ENCODE results near the gene ASPHD2.
A peak's percentile ranks its signal among the peaks of the same experiment; 100 is the strongest.
"Not testable (repeated sequence)": the region's sequence is repeated elsewhere in the genome, so short reads cannot be mapped to it uniquely, and the experiment has no call there.

ASPHD2 gene

GRCh38 chr22:26401726-26402125, 27.3 kb upstream of the ASPHD2 start:
- no peak for DNase-seq (ENCODE audit: low read depth)
- H3K4me3 ChIP-seq (replicated peaks; ENCODE audit: low read depth, low read length) = no peak overlapping the region
- TF ChIP-seq, protein P1, sequence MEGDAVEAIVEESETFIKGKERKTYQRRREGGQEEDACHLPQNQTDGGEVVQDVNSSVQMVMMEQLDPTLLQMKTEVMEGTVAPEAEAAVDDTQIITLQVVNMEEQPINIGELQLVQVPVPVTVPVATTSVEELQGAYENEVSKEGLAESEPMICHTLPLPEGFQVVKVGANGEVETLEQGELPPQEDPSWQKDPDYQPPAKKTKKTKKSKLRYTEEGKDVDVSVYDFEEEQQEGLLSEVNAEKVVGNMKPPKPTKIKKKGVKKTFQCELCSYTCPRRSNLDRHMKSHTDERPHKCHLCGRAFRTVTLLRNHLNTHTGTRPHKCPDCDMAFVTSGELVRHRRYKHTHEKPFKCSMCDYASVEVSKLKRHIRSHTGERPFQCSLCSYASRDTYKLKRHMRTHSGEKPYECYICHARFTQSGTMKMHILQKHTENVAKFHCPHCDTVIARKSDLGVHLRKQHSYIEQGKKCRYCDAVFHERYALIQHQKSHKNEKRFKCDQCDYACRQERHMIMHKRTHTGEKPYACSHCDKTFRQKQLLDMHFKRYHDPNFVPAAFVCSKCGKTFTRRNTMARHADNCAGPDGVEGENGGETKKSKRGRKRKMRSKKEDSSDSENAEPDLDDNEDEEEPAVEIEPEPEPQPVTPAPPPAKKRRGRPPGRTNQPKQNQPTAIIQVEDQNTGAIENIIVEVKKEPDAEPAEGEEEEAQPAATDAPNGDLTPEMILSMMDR (IDR thresholded peaks at IDR 0.05; ENCODE audit: low read length, missing control alignments) = no peak

DNA sequence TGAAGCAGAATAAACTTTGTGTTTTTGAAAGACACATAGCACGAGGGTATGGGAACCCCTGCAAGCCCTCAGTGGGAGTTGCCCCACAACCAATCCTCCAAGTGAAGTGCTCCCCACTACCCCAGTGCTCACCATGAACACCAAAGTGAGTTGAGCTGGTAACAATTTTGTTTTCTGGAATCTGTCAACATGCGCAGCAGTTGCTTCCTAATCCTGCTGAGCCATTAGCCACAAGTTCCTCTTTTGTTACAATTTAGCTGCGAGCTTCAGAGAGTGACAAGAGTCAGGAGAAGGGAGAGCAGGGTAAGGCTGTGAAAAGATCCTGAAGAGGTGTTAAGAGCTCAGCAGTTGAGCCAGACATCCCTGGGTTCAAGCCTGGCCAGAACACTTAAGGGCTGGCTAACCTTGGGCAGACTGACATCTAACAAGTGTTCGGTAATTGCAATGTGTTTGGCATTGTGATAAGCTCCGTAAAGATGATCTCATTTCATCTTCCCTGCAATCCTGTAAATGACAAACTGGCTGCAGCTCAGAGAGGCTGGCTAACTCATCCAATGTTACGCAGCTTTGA, 24.1 kb upstream of the ASPHD2 start:
- TF ChIP-seq, protein P1 (IDR thresholded peaks at IDR 0.05; ENCODE audit: low read length, missing control alignments) = no peak
- no peak for DNase-seq (ENCODE audit: low read depth)
- H3K4me3 ChIP-seq (replicated peaks; ENCODE audit: low read depth, low read length) = no peak overlapping the region

DNA sequence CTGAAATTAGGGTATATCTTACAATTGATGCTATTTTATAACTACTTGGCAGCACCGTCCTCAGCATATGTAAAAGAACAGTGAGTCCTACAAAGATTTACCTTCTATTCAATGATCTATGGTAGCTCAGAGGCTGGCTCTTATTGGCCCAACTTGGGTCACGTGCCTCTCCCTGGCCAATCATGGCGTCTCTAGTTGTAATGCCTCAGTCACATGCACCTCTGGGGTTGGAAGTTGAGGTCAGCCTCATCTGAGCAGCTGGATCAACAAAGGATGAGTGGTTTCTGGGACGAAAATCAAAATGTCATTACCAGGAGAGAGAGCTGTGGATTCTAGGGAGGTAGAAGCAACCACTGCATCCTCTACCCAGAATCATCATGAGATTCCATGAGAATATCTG, 22.9 kb upstream of the ASPHD2 start:
- TF ChIP-seq, protein P1 (IDR thresholded peaks at IDR 0.05; ENCODE audit: low read length, missing control alignments) = no peak
- H3K4me3 ChIP-seq (replicated peaks; ENCODE audit: low read depth, low read length) = no peak overlapping the region
- DNase-seq (ENCODE audit: low read depth) = peak; percentile 8

- not testable (repeated sequence) for DNase-seq (ENCODE audit: low read depth); H3K4me3 ChIP-seq (replicated peaks; ENCODE audit: low read depth, low read length)
Measured at GRCh38 chr22:26408562-26409220, 20.4 kb upstream of the ASPHD2 start.

DNA sequence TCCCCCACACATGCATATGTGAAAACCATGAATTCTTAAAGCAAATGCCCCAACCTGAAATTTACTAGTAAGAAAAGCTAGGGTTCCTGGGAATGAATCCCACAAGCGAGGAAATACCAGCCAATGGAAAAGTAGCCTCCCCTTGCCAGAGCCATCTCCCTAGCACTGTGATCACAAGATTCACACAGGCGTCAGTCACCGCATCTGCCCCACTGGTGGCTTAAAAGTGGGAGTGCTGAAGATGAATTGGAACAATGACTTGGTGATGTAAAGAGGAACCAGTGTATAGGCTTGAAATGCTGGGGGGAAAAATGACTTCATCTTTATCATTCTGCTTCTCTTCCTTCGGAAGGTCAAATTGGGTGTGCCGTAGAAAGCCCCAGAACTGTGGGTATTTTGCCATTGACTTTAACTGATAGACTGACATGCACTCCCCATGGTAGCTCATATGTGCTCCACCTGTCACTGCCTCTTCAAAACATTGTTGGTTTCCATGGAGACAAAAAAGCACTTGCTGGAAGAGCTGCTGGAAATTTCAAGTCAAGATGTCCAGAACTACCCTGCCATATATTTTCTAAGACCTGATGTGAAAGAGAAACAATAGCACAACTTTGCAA, 19.2 kb upstream of the ASPHD2 start:
- DNase-seq (ENCODE audit: low read depth) = no peak
- TF ChIP-seq, protein P1 (IDR thresholded peaks at IDR 0.05; ENCODE audit: low read length, missing control alignments) = no peak
- no peak overlapping the region for H3K4me3 ChIP-seq (replicated peaks; ENCODE audit: low read depth, low read length)

DNA sequence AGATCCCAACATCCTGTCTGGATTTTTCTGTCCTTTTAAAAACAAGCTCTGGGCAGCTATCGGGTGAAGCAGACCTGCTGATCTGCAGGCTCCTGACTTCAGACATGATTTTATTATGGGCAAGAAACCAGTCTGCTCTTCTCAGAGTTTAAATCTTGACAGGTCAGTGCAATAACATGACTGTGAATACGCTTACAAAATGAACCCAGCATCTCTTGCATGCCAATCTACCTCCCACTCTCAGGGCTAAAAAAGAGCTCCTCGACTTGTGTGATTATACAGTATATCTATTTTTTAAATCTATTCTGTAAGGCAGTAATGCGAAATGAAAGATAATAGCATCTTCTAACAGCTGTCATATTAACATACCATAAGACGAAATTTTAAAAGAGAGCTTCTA, 18.7 kb upstream of the ASPHD2 start:
- no peak overlapping the region for H3K4me3 ChIP-seq (replicated peaks; ENCODE audit: low read depth, low read length)
- no peak for DNase-seq (ENCODE audit: low read depth)
- TF ChIP-seq, protein P1 (IDR thresholded peaks at IDR 0.05; ENCODE audit: low read length, missing control alignments) = no peak

DNA sequence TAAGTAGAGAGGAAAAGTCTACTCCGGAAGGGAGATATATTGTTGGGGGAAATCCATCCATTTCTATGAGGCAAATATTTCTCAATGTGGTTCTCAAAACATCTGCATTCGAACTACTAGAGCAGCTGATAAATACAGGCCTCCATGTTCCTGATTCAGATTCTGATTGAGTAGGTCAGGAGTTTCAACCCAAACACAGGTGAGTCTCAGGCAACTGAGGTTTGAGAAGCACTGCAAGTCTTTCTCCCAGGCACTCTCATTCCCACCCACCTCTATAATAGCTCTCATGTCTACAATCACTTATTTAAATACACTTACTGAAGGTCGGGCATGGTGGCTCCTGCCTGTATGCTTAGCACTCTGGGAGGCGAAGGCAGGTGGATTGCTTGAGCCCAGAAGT, 14.7 kb upstream of the ASPHD2 start:
- H3K4me3 ChIP-seq (replicated peaks; ENCODE audit: low read depth, low read length) = no peak overlapping the region
- DNase-seq (ENCODE audit: low read depth) = no peak
- TF ChIP-seq, protein P1 (IDR thresholded peaks at IDR 0.05; ENCODE audit: low read length, missing control alignments) = no peak
